HCT116 (cell line): Measurements from ENCODE around the gene XYLT1. TPM values are rescaled to one million over a fixed set of nuclear protein-coding genes. Genes with fewer than 3 reads are reported as not detected.

ENCODE experiments used
- ATAC-seq: fragments of 200-7000 bp; cut with Tn5 transposase; 2 replicates; pipeline ENCODE4 v1.9.1; 2020; ENCODE audit warnings: mild to moderate bottlenecking, moderate library complexity
- BruUV-seq: library from RNA; stranded (reverse); fragments of 400-500 nt; replicated peaks from 2 replicates; lab custom pipeline; 2021; lab: Mats Ljungman, UMichigan
- CTCF ChIA-PET: fragments of 300-600 bp; sonication (Branson Sonifier 250); formaldehyde crosslinking; loops from one replicate; lab custom pipeline; 2021; ENCODE audit warnings: antibody characterized with exemption; lab: Charles Lee
- POLR2A ChIA-PET: fragments of 300-600, 350-600 bp; sonication (Branson Sonifier 250); formaldehyde crosslinking; loops from one replicate; lab custom pipeline; 2021; ENCODE audit warnings: antibody characterized with exemption; lab: Charles Lee
- RAD21 ChIA-PET, 2 experiments: fragments of 300-600 bp; sonication (Branson Sonifier 250); formaldehyde crosslinking; loops; one replicate each; lab custom pipeline; 2023; ENCODE audit warnings: low total read pairs in 2 of 2; ENCODE audit not compliant: uncharacterized antibody in 2 of 2, unreplicated experiment in 2 of 2, low non-redundant PET in 1 of 2; lab: Charles Lee
- DNase-seq: peaks from one replicate; pipeline ENCODE4 v3.0.0-alpha.2; 2010; ENCODE audit warnings: low read depth, low spot score
- H2AFZ ChIP-seq: fragments of 200-600 bp; shearing (Covaris generic), sonication (generic); 2 replicates; pipeline ENCODE4 v1.6.1; 2017; ENCODE audit warnings: low read depth, mixed run types, mixed read lengths, antibody characterized with exemption, low read length; ENCODE audit not compliant: poor library complexity, severe bottlenecking
- H3K27ac ChIP-seq: 2 replicates; pipeline ENCODE4 v1.5.1; 2012; ENCODE audit warnings: low read depth, low read length
- H3K27me3 ChIP-seq: fragments of 200-600 bp; sonication (generic); 2 replicates; pipeline ENCODE4 v1.6.1; 2016; ENCODE audit warnings: mixed run types, low read length, mixed read lengths; ENCODE audit not compliant: insufficient read depth
- H3K36me3 ChIP-seq, 2 experiments: fragments of 200-500 bp in 1 of 2; fragments of 200-600 bp in 1 of 2; sonication (Bioruptor generic) in 1 of 2; sonication (generic) in 1 of 2; 2 replicates each; pipeline versions ENCODE4 v1.5.1 to v1.6.1; 2014 to 2016; ENCODE audit warnings: low read length in 2 of 2, inconsistent platforms in 1 of 2, mixed read lengths in 1 of 2, mixed run types in 1 of 2; ENCODE audit not compliant: insufficient read depth in 2 of 2, control insufficient read depth in 1 of 2
- H3K4me1 ChIP-seq, 2 experiments: fragments of 200-600 bp in 1 of 2; sonication (generic) in 1 of 2; 2 replicates each; pipeline versions ENCODE4 v1.5.1 to v1.6.1; 2012 to 2017; ENCODE audit warnings: low read length in 2 of 2, inconsistent platforms in 1 of 2, mild to moderate bottlenecking in 1 of 2, mixed read lengths in 1 of 2, mixed run types in 1 of 2, moderate library complexity in 1 of 2; ENCODE audit not compliant: insufficient read depth in 2 of 2, control insufficient read depth in 1 of 2
- H3K4me2 ChIP-seq: fragments of 200-600 bp; sonication (generic); 2 replicates; pipeline ENCODE4 v1.6.1; 2017; ENCODE audit warnings: mixed run types, low read length, mixed read lengths
- H3K4me3 ChIP-seq, 2 experiments: fragments of 200-600 bp in 1 of 2; sonication (generic) in 1 of 2; replicated peaks in 1 of 2; 2 replicates each; pipeline ENCODE4 v1.5.1; 2011 to 2016; ENCODE audit warnings: low read length in 2 of 2, control low read depth in 1 of 2, low read depth in 1 of 2, mild to moderate bottlenecking in 1 of 2, mixed read lengths in 1 of 2, mixed run types in 1 of 2
- H3K79me2 ChIP-seq: fragments of 200-600 bp; sonication (generic); 2 replicates; pipeline ENCODE4 v1.6.1; 2017; ENCODE audit warnings: mild to moderate bottlenecking, mixed run types, low read length, moderate library complexity, mixed read lengths; ENCODE audit not compliant: insufficient read depth
- H3K9ac ChIP-seq: fragments of 200-600 bp; sonication (generic); 2 replicates; pipeline ENCODE4 v1.6.1; 2016; ENCODE audit warnings: low read length, mixed read lengths
- H3K9me2 ChIP-seq: fragments of 200-600 bp; sonication (generic), shearing (Covaris generic); 2 replicates; pipeline ENCODE4 v1.6.1; 2017; ENCODE audit warnings: mixed run types, mild to moderate bottlenecking, moderate library complexity; ENCODE audit not compliant: insufficient read depth
- H3K9me3 ChIP-seq, 2 experiments: fragments of 200-500 bp in 1 of 2; fragments of 200-600 bp in 1 of 2; sonication (Bioruptor generic) in 1 of 2; sonication (generic) in 1 of 2; 2 replicates each; pipeline ENCODE4 v1.6.1; 2014 to 2017; ENCODE audit warnings: low read length in 2 of 2, mixed read lengths in 2 of 2, inconsistent platforms in 1 of 2, low read depth in 1 of 2, mild to moderate bottlenecking in 1 of 2, mixed run types in 1 of 2, moderate library complexity in 1 of 2; ENCODE audit not compliant: control insufficient read depth in 1 of 2, insufficient read depth in 1 of 2
- H4K20me1 ChIP-seq: fragments of 200-600 bp; sonication (generic), shearing (Covaris generic); 2 replicates; pipeline ENCODE4 v1.6.1; 2017; ENCODE audit warnings: mixed run types, mild to moderate bottlenecking, moderate library complexity; ENCODE audit not compliant: insufficient read depth
- CBX3 ChIP-seq: IDR thresholded peaks from 2 replicates; pipeline ENCODE4 v1.6.1; 2012; ENCODE audit warnings: low read depth
- CEBPB ChIP-seq: IDR thresholded peaks from 2 replicates; pipeline ENCODE4 v1.6.1; 2012; ENCODE audit warnings: low read depth
- ELF1 ChIP-seq: IDR thresholded peaks from 2 replicates; pipeline ENCODE4 v1.6.1; 2012; ENCODE audit warnings: low read depth, borderline replicate concordance
- EZH2 ChIP-seq: fragments of 200-600 bp; sonication (generic); IDR thresholded peaks from 2 replicates; pipeline ENCODE4 v1.6.1; 2017; ENCODE audit warnings: antibody characterized with exemption, mixed run types
- EZH2phosphoT487 ChIP-seq: fragments of 200-600 bp; IDR thresholded peaks from 2 replicates; pipeline ENCODE4 v1.6.1; 2018; ENCODE audit warnings: antibody characterized with exemption, borderline replicate concordance
- JUND ChIP-seq: IDR thresholded peaks from 2 replicates; pipeline ENCODE4 v1.6.1; 2012
- POLR2A ChIP-seq: IDR thresholded peaks from 2 replicates; pipeline ENCODE4 v1.7.0; 2011; ENCODE audit warnings: borderline replicate concordance; ENCODE audit not compliant: insufficient read depth, insufficient read length; ENCODE audit errors: extremely low read depth
- SRF ChIP-seq: IDR thresholded peaks from 2 replicates; pipeline ENCODE4 v1.6.1; 2012; ENCODE audit warnings: low read depth
- TCF7L2 ChIP-seq: IDR thresholded peaks from 2 replicates; pipeline ENCODE4 v1.7.0; 2011; ENCODE audit warnings: borderline replicate concordance, inconsistent platforms; ENCODE audit not compliant: insufficient read depth, insufficient read length; ENCODE audit errors: extremely low read depth
- YY1 ChIP-seq: IDR thresholded peaks from 2 replicates; pipeline ENCODE4 v1.6.1; 2011; ENCODE audit warnings: low read length, low read depth, moderate library complexity, mild to moderate bottlenecking; ENCODE audit not compliant: insufficient replicate concordance; ENCODE audit errors: extremely low read depth
- ZFX ChIP-seq: fragments of 450-650 bp; IDR thresholded peaks from 2 replicates; pipeline ENCODE4 v1.6.1; 2017
- ZNF274 ChIP-seq: fragments of 200-500 bp; sonication (Bioruptor generic); IDR thresholded peaks from 2 replicates; pipeline ENCODE4 v1.6.1; 2014; ENCODE audit warnings: mild to moderate bottlenecking, low read depth, low read length, inconsistent platforms
- intact Hi-C: fragments of 100-400 bp; cut with micrococcal nuclease; formaldehyde crosslinking; loops from 2 replicates; pipeline ENCODE4 v1.10.0; 2022
- total RNA-seq: library from RNA; stranded (reverse); gene quantifications from one replicate; pipeline ENCODE4 v1.2.1, GENCODE V29; 2021; ENCODE audit not compliant: unreplicated experiment
- TF ChIP-seq, protein P1 (sequence below), 3 experiments: fragments of 200-600 bp in 1 of 3; sonication (generic) in 1 of 3; IDR thresholded peaks in 2 of 3; conservative IDR thresholded peaks in 1 of 3; 2 replicates each; pipeline ENCODE4 v1.5.1; 2012 to 2017; ENCODE audit warnings: low read depth in 2 of 3, low read length in 2 of 3, antibody characterized with exemption in 1 of 3, borderline replicate concordance in 1 of 3, control low read depth in 1 of 3, mild to moderate bottlenecking in 1 of 3, mixed read lengths in 1 of 3, mixed run types in 1 of 3, moderate library complexity in 1 of 3; ENCODE audit not compliant: insufficient read depth in 1 of 3
- TF ChIP-seq, protein P2 (sequence below): IDR thresholded peaks from 2 replicates; pipeline ENCODE4 v1.6.1; 2012
- TF ChIP-seq, protein P3 (sequence below): IDR thresholded peaks from 2 replicates; pipeline ENCODE4 v1.6.1; 2011; ENCODE audit warnings: mild to moderate bottlenecking, low read length, moderate library complexity; ENCODE audit not compliant: insufficient replicate concordance; ENCODE audit errors: extremely low read depth
- TF ChIP-seq, protein P4 (sequence below): IDR thresholded peaks from 2 replicates; pipeline ENCODE4 v1.6.1; 2012; ENCODE audit warnings: low read depth
- TF ChIP-seq, protein P5 (sequence below): IDR thresholded peaks from 2 replicates; pipeline ENCODE4 v1.6.1; 2012

The XYLT1 gene
- total RNA-seq, 1 experiment from 2014 or later = 4.5 TPM

DNA sequence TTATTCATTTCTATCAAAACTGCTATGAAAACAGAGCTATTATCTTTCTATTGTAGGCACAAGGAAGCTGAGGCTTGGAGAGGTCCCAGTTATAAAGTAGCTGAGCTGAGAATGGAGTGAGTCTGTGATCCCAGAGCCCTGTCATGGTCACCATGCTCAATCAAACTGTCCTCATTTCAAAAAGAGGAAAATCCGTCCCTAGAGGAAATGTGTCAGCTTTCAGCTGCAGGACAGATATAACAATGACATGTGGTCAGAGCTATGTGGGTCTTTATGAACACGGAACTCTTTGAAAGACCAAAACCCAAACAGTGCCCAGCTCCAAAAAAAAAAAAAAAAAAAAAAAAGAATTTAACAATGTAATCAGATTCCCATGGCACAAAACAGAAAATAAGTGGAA lies 266.1 kb downstream of the XYLT1 start:
- Histone ChIP-seq H3K79me2 (no peaks in the 10 kb centered on the region), H4K20me1 (no peaks in the 10 kb centered on the region), H2AFZ (no peak overlapping the region), H3K9me3 (no peaks in the 10 kb centered on the region)
- intact Hi-C loops = no loop called here
- POLR2A ChIA-PET = no interaction called here
- DNase-seq (no peak), ATAC-seq (no peak)
- TF ChIP-seq, protein P1, sequence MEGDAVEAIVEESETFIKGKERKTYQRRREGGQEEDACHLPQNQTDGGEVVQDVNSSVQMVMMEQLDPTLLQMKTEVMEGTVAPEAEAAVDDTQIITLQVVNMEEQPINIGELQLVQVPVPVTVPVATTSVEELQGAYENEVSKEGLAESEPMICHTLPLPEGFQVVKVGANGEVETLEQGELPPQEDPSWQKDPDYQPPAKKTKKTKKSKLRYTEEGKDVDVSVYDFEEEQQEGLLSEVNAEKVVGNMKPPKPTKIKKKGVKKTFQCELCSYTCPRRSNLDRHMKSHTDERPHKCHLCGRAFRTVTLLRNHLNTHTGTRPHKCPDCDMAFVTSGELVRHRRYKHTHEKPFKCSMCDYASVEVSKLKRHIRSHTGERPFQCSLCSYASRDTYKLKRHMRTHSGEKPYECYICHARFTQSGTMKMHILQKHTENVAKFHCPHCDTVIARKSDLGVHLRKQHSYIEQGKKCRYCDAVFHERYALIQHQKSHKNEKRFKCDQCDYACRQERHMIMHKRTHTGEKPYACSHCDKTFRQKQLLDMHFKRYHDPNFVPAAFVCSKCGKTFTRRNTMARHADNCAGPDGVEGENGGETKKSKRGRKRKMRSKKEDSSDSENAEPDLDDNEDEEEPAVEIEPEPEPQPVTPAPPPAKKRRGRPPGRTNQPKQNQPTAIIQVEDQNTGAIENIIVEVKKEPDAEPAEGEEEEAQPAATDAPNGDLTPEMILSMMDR (IDR thresholded peaks at IDR 0.05 in 2 of 3, conservative IDR thresholded peaks at IDR 0.05 in 1 of 3; ENCODE audit: borderline replicate concordance in 1 of 3, insufficient read depth in 1 of 3, low read depth in 2 of 3, low read length in 2 of 3) = no peak
- TF ChIP-seq, protein P2, sequence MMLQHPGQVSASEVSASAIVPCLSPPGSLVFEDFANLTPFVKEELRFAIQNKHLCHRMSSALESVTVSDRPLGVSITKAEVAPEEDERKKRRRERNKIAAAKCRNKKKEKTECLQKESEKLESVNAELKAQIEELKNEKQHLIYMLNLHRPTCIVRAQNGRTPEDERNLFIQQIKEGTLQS = no peak
- TF ChIP-seq, protein P3, sequence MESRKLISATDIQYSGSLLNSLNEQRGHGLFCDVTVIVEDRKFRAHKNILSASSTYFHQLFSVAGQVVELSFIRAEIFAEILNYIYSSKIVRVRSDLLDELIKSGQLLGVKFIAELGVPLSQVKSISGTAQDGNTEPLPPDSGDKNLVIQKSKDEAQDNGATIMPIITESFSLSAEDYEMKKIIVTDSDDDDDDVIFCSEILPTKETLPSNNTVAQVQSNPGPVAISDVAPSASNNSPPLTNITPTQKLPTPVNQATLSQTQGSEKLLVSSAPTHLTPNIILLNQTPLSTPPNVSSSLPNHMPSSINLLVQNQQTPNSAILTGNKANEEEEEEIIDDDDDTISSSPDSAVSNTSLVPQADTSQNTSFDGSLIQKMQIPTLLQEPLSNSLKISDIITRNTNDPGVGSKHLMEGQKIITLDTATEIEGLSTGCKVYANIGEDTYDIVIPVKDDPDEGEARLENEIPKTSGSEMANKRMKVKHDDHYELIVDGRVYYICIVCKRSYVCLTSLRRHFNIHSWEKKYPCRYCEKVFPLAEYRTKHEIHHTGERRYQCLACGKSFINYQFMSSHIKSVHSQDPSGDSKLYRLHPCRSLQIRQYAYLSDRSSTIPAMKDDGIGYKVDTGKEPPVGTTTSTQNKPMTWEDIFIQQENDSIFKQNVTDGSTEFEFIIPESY = no peak
- no peak for TF ChIP-seq JUND
- no peak for TF ChIP-seq EZH2phosphoT487
- TF ChIP-seq, protein P4, sequence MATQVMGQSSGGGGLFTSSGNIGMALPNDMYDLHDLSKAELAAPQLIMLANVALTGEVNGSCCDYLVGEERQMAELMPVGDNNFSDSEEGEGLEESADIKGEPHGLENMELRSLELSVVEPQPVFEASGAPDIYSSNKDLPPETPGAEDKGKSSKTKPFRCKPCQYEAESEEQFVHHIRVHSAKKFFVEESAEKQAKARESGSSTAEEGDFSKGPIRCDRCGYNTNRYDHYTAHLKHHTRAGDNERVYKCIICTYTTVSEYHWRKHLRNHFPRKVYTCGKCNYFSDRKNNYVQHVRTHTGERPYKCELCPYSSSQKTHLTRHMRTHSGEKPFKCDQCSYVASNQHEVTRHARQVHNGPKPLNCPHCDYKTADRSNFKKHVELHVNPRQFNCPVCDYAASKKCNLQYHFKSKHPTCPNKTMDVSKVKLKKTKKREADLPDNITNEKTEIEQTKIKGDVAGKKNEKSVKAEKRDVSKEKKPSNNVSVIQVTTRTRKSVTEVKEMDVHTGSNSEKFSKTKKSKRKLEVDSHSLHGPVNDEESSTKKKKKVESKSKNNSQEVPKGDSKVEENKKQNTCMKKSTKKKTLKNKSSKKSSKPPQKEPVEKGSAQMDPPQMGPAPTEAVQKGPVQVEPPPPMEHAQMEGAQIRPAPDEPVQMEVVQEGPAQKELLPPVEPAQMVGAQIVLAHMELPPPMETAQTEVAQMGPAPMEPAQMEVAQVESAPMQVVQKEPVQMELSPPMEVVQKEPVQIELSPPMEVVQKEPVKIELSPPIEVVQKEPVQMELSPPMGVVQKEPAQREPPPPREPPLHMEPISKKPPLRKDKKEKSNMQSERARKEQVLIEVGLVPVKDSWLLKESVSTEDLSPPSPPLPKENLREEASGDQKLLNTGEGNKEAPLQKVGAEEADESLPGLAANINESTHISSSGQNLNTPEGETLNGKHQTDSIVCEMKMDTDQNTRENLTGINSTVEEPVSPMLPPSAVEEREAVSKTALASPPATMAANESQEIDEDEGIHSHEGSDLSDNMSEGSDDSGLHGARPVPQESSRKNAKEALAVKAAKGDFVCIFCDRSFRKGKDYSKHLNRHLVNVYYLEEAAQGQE = no peak
- no peak for TF ChIP-seq YY1
- TF ChIP-seq SRF = no peak
- TF ChIP-seq ZNF274 = no peak
- TF ChIP-seq CEBPB = no peak
- TF ChIP-seq, protein P5, sequence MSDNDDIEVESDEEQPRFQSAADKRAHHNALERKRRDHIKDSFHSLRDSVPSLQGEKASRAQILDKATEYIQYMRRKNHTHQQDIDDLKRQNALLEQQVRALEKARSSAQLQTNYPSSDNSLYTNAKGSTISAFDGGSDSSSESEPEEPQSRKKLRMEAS = no peak
- TF ChIP-seq TCF7L2 = no peak
- no peak for TF ChIP-seq ZFX
- no peak for TF ChIP-seq CBX3
- no peak for TF ChIP-seq ELF1
- no peak for TF ChIP-seq POLR2A
- no peak for TF ChIP-seq EZH2
- TF ChIP-seq, all 23 proteins: peak for 0
- no TSS peak for BruUV-seq
- no peak overlapping the region for H3K4me2 ChIP-seq
- H3K36me3 ChIP-seq = no peaks in the 10 kb centered on the region
- no peaks in the 10 kb centered on the region for H3K4me1 ChIP-seq
- H3K9ac ChIP-seq = no peak overlapping the region
- RAD21 ChIA-PET = no interaction called here
- H3K4me3 ChIP-seq = no peak overlapping the region
- no peak overlapping the region for H3K27ac ChIP-seq
- CTCF ChIA-PET = interaction anchor here (0.9 to 1.4 kb wide), 2 partner anchors 10 to 263 kb away, joined by 3 to 6 read pairs; no protein-coding TSS in a partner anchor
- H3K9me2 ChIP-seq = no peaks in the 10 kb centered on the region
- H3K27me3 ChIP-seq = peaks cover 12% of the 10 kb centered on the region; the same call in 1 of the 2 replicates
